ENCODE data around the gene ZNF226. TPM values are rescaled to one million over a fixed set of nuclear protein-coding genes. Genes with fewer than 3 reads are reported as not detected.
A peak's percentile ranks its signal among the peaks of the same experiment; 100 is the strongest.
"Not testable (repeated sequence)": the region's sequence is repeated elsewhere in the genome, so short reads cannot be mapped to it uniquely, and the experiment has no call there.

Gene ZNF226
- polyA plus RNA-seq, 1 experiment, result 11.0 TPM

DNA sequence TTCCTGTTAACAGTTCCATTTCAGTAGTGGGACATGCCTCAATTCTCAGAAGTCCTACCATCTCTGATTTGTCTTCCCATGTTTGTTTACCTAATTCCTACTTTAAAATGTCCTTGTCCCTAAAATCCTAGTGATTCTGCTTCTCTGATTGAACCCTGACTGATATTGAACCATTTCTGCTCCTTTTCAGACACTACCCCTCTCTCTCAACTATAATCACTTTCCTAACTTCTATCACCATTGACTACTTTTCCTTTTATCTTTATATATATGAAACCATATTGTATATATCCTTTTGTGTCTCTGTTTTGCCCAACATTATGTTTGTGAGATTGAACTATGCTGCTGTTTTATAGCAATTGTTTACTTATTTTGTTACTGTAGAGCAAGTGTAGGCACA, 31.9 kb downstream of the ZNF226 start:
- ChIA-PET CTCF (no interaction called here), POLR2A (no interaction called here)
- no peaks in the 10 kb centered on the region for H3K36me3 ChIP-seq (ENCODE audit: control insufficient read depth, insufficient read depth, low read length)
- H3K27me3 ChIP-seq (ENCODE audit: control insufficient read depth, insufficient read depth, low read length), result no peaks in the 10 kb centered on the region
- TF ChIP-seq, protein P1, sequence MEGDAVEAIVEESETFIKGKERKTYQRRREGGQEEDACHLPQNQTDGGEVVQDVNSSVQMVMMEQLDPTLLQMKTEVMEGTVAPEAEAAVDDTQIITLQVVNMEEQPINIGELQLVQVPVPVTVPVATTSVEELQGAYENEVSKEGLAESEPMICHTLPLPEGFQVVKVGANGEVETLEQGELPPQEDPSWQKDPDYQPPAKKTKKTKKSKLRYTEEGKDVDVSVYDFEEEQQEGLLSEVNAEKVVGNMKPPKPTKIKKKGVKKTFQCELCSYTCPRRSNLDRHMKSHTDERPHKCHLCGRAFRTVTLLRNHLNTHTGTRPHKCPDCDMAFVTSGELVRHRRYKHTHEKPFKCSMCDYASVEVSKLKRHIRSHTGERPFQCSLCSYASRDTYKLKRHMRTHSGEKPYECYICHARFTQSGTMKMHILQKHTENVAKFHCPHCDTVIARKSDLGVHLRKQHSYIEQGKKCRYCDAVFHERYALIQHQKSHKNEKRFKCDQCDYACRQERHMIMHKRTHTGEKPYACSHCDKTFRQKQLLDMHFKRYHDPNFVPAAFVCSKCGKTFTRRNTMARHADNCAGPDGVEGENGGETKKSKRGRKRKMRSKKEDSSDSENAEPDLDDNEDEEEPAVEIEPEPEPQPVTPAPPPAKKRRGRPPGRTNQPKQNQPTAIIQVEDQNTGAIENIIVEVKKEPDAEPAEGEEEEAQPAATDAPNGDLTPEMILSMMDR (IDR thresholded peaks at IDR 0.05; ENCODE audit: insufficient read depth, low read depth, low read length), result no peak
- H3K4me3 ChIP-seq (ENCODE audit: low read depth, low read length), result no peak overlapping the region
- no peak for DNase-seq (ENCODE audit: low read depth)

GRCh38 chr19:44202470-44202869, 37.6 kb downstream of the ZNF226 start:
- no peaks in the 10 kb centered on the region for H3K36me3 ChIP-seq (ENCODE audit: control insufficient read depth, insufficient read depth, low read length)
- TF ChIP-seq, protein P1 (IDR thresholded peaks at IDR 0.05; ENCODE audit: insufficient read depth, low read depth, low read length), result no peak
- no peak overlapping the region for H3K4me3 ChIP-seq (ENCODE audit: low read depth, low read length)
- ChIA-PET POLR2A (no interaction called here), CTCF (no interaction called here)
- DNase-seq (ENCODE audit: low read depth), result no peak
- H3K27me3 ChIP-seq (ENCODE audit: control insufficient read depth, insufficient read depth, low read length), result no peaks in the 10 kb centered on the region

- H3K4me3 ChIP-seq (ENCODE audit: low read depth, low read length), result no peak overlapping the region
- no peaks in the 10 kb centered on the region for H3K36me3 ChIP-seq (ENCODE audit: control insufficient read depth, insufficient read depth, low read length)
- TF ChIP-seq, protein P1 (IDR thresholded peaks at IDR 0.05; ENCODE audit: insufficient read depth, low read depth, low read length), result no peak
- H3K27me3 ChIP-seq (ENCODE audit: control insufficient read depth, insufficient read depth, low read length), result no peaks in the 10 kb centered on the region
- POLR2A ChIA-PET, result no interaction called here
- no peak for DNase-seq (ENCODE audit: low read depth)
- CTCF ChIA-PET, result no interaction called here
Observed at GRCh38 chr19:44202974-44203373, 38.1 kb downstream of the ZNF226 start.

- DNase-seq (ENCODE audit: low read depth); POLR2A ChIA-PET; H3K4me3 ChIP-seq (ENCODE audit: low read depth, low read length); H3K36me3 ChIP-seq (ENCODE audit: control insufficient read depth, insufficient read depth, low read length); H3K27me3 ChIP-seq (ENCODE audit: control insufficient read depth, insufficient read depth, low read length); CTCF ChIA-PET: not testable (repeated sequence)
Observed at GRCh38 chr19:44203877-44204276, 39.0 kb downstream of the ZNF226 start.

DNA sequence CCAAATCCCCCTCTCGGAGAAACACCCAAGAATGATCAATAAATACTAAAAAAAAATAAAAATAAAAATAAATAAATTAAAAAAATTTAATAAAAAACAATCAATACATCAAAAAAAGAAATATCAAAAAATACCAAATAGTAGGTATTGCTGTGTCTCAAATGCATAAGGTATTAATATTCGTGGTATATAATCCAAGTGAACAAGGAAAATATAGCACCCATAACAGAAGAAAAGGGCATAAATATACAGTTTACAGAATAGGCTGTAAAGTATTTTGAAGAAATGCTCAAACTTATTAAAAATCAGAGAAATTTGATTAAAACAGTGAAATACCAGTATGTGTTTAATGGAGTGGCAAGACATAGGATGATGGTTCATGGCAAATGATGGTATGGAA, 39.9 kb downstream of the ZNF226 start:
- Histone ChIP-seq H3K36me3 (ENCODE audit: control insufficient read depth, insufficient read depth, low read length) (no peaks in the 10 kb centered on the region), H3K4me3 (ENCODE audit: low read depth, low read length) (no peak overlapping the region), H3K27me3 (ENCODE audit: control insufficient read depth, insufficient read depth, low read length) (no peaks in the 10 kb centered on the region)
- ChIA-PET POLR2A (interaction anchor here (0.5 kb wide), 1 partner anchor 295 kb away, joined by 3 read pairs; the partner anchor contains the start of gene ZNF180), CTCF (no interaction called here)
- TF ChIP-seq, protein P1 (IDR thresholded peaks at IDR 0.05; ENCODE audit: insufficient read depth, low read depth, low read length), result no peak
- no peak for DNase-seq (ENCODE audit: low read depth)

DNA sequence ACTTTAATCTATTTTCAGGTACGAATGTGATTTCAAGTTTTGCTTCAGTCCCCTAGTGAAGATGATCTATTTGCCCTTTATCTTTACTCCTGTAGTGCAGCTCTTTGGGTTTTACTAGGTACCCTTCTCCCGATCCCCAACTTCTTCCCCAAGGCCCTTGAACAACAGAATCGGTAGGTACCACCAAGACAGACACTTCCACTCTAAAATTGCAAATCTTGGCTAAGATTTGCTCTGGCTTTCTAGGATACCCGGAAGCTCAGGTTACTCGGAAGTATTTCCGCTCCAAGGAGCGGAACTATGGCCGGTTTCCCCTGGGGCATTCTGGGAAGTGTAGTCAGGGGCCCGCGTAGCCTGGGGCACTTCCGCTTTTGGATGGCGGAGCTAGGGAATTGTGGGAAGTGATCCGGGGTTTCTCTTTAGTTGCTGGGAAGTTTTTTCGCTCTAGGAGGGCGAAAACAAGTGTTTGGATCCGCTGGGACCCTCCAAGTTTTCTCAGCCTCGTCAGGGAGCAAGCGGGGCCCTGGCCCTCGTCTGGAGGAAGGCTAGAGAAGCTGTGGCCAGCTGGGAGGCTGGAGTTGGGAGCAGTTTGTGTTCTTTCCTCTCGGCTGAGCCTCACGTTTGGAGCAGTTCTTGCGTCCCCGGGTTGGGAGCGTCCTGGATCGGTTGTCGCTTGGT, 42.4 kb downstream of the ZNF226 start:
- H3K36me3 ChIP-seq (ENCODE audit: control insufficient read depth, insufficient read depth, low read length), result no peaks in the 10 kb centered on the region
- TF ChIP-seq, protein P1 (IDR thresholded peaks at IDR 0.05; ENCODE audit: insufficient read depth, low read depth, low read length), result no peak
- peak overlapping the region; percentile 77 for H3K4me3 ChIP-seq (ENCODE audit: low read depth, low read length)
- CTCF ChIA-PET, result interaction anchor here (0.5 to 0.9 kb wide), 2 partner anchors 43 to 762 kb away, joined by 3 to 5 read pairs; partner anchors contain the start of gene ZNF226
- POLR2A ChIA-PET, result no interaction called here
- H3K27me3 ChIP-seq (ENCODE audit: control insufficient read depth, insufficient read depth, low read length), result no peaks in the 10 kb centered on the region
- peak; percentile 57 for DNase-seq (ENCODE audit: low read depth)
